Measurements from ENCODE around the gene CLCN2. TPM values are rescaled to one million over a fixed set of nuclear protein-coding genes. Genes with fewer than 3 reads are reported as not detected.

Gene CLCN2
- total RNA-seq, result 4.8 TPM

DNA sequence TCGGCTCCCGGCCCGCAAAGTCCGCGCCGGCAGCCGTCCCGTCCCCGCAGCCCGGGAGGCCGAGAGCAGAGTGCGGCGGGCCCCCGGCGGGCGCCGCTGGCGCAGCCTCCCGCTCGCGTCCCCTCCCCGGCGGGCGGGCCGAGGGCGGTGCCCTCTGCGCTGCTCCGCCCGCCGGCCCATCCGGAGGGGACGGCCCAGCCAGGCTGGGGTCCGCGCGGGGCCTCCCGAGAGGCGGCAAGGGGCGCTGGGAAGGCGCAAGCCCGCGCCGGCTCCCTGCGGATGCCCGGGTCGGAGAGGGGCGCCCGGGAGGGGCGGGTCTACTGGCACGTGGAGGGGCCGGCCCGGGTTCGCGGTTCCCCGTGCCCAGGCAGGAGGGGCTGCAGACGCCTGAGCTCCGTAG lies at the start of gene CLCN2, which contains the start of gene POLR2H:
Gene CLCN2, minus strand, starts transcription at position 74 of the 400 bp plus-strand sequence. CDS start 126 bp downstream, outside the sequence.
Gene POLR2H, plus strand, starts transcription at position 179 of the 400 bp plus-strand sequence. CDS start 1,783 bp downstream, outside the sequence.
- peak; percentile 65 for DNase-seq (ENCODE audit: low spot score)

DNA sequence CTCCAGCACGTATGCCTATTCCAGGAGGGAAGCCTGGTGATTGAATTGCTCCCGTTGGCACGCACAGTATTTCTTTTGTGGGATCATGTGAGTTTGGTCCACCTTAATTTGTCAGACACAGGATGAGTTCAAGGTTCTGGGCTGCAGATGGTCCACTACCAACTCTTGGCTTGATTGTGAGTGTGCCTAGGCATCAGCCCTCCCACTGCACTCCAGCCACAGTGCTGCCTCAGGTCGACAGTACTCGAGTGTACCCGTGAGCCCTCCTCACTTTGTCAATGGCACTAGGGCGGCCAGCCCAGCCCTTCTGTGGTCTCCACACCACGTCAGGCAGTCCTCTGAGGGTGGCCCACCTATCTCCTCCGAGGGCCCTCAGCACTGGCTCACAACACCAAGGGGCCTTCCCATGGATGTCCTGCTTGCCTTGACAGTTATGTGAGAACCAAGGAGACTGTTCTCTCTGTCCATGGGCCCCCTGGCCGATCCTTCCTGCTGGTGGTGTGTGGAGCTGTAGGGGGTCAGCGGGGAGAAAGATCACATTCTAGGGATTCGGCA lies 48.6 kb upstream of the CLCN2 start:
- ATAC-seq (no peak), DNase-seq (ENCODE audit: low spot score) (no peak)

More for the DNA sequence above, at the start of gene CLCN2, which contains the start of gene POLR2H:
- peak; percentile 66 for ATAC-seq

DNA sequence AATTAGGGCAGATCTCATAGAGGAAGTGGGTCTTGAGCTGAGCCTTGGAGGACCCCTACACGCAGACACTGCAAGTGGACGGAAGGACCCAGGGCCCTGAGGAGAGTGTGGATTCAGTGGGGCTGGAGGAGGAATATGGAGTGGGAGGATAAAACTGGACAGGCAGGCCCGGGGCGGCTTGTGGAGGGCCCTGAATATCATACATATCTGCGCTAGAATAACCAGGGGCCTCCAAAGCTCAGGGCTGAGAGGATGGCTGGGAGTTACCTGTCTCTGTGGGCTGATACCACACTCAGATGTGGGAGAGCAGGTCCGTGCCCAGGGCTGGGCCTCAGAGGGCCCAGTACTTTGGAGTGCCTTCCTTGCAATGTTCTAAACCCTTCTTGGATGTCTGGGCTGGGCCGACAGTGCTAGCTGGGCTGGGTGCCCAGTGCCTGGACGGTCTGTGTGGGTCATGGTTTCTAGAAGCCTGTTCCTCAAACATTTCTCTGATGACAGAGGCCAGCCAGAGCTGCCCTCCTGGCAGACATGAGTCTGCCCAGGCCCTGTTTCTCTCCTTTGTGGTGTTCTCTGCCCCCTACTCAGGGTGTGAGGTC lies 48.0 kb upstream of the CLCN2 start:
- ATAC-seq (peak; percentile 31), DNase-seq (ENCODE audit: low spot score) (no peak)

DNA sequence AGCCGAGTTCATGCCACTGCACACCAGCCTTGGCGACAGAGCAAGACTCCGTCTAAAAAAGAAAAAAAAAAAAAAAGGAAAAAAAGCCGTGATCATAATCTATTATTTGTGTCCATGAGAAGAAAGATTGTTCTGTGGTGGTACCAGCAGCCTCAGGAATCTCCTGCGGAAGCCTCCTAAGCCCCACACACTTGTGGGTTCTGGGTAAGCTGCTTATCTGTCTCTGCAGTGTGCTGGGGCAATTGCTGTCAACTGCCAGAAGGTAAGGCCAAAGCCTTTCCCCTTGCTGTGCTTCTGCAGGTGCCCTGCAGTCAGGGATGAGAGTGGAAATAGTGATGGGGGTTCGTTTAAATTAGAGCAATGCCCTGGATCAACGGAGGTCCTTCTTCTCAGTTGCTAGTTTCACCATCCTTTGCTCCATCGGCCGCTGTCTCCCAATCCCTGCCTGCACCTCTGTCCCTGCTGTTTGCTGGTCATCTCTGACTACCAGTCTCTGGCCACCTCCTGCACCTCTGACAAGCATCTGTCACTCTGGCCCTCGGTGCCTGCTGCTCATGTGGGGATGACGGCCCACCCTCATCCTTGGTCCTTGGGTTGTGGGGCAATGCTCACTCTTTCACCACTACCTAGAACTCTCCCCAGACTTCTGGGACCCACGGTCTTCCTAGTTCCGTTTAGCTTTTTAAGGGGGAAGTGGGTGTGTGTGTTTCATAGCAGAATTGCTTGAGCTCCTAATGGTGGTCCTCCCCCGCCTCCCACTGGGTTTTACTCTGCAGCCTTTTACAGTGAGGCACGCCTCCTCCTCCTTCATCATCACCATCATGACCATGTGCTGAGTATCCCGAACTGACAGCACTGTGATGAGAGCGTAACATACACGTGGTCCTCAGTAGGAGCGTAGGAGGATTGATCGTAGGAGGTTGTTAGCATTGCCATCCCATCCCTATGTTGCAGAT lies 43.9 kb upstream of the CLCN2 start:
- no peak for DNase-seq (ENCODE audit: low spot score)

DNA sequence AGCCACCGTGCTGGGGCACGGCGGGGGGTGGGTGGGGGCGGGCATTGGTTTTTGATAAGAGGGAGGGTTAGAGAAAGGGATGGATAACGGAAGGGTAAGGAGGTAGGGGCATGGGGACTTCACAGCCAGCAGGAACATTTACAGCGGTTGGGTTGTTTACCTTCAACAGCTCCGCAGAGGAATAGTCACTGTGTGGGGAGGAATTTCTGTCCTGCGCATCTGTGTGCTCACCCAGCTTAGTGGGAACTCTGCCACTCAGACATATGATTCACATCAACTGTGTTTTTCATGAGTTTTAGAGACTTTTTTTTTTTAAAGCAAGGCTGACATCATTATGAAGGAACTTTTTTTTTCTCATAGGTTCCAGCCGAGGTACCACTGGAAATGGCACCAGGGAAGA lies 38.0 kb upstream of the CLCN2 start:
- ATAC-seq, result no peak
- no peak for DNase-seq (ENCODE audit: low spot score)

More for the DNA sequence above, 43.9 kb upstream of the CLCN2 start:
- ATAC-seq, result no peak

DNA sequence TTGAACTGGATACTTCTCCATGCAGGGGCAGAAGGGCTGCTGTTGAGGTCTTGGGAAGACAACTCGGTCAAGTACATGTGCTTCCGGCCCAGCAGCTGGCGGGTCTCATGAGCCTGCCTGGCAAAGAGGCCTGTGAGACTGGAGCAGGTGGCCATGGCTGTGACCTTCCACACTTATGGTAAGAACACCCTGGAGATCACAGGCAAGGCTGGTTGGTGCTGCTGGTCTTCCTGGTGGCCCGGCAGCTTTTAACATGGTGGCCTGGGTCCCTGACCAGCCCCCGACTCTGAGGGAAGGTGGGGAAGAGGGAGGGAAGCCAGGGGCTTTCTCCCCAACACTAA lies 33.9 kb upstream of the CLCN2 start:
- ATAC-seq (no peak), DNase-seq (ENCODE audit: low spot score) (no peak)

DNA sequence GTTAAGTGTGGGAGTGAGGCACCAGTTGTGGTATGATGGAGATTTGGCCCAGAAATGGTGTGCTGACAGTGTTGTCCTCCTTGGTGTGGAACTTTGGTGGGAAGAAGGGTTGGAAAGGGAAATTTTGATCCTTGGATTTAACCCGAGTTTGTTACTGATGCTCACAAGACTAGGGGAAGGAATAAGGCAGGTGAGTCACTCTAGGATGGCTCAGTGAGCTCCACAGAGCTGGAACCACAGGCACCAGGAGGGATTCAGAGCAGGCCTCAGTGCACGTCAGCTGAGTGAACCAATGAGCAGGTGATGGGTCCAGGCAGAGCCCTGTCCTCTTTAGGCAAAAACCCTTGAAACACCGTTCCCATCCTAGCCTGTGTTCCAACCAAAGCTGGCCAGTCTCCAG lies 29.9 kb upstream of the CLCN2 start:
- DNase-seq (ENCODE audit: low spot score), result no peak
- peak; percentile 23 for ATAC-seq

DNA sequence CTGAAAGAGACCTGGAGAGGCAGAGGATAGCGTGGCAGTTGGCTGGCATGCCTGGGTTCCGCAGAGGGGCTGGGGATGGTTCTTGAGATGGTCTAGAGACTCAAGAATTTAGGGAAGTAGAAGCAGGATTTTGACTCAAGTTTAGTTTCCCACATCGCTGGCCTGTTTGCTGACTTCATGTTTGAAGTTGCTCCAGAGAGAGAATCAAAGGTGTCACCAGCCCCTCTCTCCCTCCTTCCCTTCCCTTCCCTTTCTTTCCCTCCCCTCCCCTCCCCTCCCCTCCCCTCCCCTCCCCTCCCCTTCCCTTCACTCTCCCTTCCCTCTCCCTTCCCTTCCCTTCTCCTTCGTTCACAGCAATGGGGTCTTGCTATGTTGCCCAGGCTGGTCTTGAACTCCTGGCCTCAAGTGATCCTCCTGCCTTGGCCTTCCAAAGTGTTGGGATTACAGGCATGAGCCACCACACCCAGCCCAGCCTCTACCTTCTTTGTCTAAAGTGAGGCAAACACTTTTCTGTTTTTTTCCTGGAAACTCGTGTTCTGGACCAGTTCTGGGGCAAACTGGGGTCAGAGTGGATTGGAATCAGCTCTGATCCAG lies 28.6 kb upstream of the CLCN2 start:
- ATAC-seq, result no peak
- DNase-seq (ENCODE audit: low spot score), result no peak

DNA sequence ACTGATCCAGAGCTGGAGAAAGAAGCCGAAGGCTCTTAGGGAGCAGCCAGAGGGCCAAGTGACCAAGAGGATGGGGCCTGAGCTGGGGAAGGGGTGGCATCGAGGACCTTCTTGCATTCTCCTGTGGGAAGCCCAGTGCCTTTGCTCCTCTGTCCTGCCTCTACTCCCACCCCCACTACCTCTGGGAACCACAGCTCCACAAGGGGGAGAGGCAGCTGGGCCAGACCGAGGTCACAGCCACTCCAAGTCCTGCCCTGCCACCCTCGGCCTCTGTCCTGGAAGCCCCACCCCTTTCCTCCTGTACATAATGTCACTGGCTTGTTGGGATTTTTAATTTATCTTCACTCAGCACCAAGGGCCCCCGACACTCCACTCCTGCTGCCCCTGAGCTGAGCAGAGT lies 28.0 kb upstream of the CLCN2 start:
- ATAC-seq (no peak), DNase-seq (ENCODE audit: low spot score) (no peak)

DNA sequence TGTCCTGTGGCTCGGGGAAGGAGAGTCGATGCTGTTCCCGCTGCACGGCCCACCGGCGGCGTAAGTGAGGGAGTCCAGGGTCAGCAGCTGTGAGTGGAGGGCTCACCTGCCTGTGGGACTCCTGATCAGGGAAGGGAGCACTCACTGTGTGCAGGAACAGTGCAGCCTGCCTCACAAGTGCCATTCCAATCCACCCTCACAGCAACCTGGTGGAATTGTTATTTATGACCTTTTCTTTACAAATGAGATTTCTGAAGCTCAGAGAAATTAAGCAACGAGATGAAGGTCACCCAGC lies 27.5 kb upstream of the CLCN2 start:
- no peak for DNase-seq (ENCODE audit: low spot score)
- no peak for ATAC-seq

DNA sequence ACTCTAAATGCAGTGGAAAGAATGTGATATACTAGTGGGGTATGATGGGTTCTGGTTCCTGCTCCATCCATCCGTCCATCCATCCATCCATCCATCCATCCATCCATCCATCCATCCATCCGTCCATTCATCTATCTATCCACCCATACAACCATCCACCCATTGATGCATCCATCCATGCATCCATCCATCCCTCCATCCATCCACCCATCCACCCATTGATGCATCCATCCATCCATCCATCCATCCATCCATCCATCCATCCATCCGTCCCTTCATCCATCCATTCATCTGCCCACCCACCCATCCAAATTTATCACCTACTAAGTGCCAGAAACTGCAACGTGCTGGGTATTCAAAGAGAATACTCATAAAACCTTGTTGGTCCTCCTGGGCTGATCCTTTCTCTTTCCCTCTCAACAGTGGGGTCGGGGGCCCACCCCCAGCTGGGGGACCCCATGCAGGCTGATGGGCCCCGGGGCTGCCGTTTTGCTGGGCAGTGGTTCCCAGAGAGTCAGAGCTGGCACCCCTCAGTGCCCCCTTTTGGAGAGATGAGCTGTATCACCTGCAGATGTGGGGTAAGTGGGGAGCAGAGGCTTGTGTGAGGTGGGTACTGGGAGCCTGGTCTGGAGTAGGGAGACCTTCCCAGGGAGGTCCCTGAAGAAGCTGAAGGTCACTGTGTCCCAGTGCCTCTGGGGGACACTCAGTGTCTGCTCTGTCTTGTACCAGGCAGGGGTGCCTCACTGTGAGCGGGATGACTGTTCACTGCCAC lies 26.9 kb upstream of the CLCN2 start:
- DNase-seq (ENCODE audit: low spot score), result no peak
- ATAC-seq, result no peak

DNA sequence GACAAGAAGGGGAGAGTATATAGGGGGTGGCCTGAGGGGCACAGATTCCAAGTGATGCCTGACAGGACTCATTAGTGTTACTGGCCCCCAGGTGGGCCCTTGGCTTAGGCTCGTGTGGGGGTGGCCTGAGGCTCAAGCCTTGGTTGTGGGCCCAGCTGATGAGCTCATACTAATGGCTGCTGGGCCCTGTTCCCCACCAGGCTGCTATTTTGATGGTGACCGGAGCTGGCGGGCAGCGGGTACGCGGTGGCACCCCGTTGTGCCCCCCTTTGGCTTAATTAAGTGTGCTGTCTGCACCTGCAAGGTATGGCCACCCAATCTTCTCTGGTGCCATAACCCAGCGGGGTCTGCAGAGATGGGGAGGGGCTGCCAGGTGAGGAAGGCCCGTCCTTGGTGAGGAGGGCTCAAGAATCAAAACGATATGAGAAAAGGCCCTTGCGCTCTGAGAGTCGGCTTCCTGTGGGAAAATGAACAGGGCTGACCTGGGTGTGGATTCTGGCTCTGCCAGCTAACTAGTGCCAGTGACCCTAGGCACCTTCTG lies 25.8 kb upstream of the CLCN2 start:
- DNase-seq (ENCODE audit: low spot score) (no peak), ATAC-seq (no peak)

DNA sequence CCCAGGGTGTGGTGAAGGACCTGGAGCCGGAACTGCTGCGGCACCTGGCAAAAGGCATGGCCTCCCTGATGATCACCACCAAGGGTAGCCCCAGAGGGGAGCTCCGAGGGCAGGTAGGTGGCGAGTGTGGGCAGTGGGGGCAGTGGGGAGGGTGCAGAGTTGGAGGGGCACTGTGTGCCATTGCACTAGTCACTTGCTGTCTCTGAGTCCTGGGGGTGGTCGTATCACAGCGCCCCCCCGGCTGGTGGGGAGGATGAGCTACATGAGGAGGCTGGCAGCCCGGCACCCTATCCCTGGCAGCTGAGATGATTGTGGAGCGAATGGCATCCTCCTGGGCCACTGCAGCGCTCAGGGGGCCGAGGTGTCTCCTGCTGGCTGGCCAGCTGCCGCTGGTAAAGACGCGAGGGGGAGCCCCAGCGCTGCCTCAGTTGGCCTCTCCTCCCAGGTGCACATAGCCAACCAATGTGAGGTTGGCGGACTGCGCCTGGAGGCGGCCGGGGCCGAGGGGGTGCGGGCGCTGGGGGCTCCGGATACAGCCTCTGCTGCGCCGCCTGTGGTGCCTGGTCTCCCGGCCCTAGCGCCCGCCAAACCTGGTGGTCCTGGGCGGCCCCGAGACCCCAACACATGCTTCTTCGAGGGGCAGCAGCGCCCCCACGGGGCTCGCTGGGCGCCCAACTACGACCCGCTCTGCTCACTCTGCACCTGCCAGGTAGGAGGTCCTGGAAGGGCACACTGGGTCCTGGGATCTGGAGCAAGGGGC lies 24.8 kb upstream of the CLCN2 start:
- no peak for DNase-seq (ENCODE audit: low spot score)
- no peak for ATAC-seq

DNA sequence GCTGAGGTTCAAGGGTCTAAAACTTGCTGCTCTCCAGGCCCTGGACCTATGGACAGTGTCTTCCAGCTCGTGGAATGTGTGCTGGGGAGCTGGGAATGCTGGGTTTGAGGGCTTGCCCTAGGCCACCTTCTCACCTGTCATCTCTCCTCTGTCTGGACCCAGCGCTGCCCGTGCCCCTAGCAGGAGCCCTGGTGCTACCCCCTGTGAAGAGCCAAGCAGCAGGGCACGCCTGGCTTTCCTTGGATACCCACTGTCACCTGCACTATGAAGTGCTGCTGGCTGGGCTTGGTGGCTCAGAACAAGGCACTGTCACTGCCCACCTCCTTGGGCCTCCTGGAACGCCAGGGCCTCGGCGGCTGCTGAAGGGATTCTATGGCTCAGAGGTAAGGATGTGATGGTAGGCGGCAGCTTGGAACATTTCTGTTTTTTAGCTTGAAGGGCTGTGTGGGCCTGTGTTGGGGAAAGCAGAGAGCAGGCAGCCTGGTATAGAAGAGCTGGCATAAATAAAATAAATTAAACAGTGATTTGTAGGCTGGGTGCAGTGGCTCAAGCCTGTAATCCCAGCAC lies 23.5 kb upstream of the CLCN2 start:
- ATAC-seq (no peak), DNase-seq (ENCODE audit: low spot score) (no peak)

DNA sequence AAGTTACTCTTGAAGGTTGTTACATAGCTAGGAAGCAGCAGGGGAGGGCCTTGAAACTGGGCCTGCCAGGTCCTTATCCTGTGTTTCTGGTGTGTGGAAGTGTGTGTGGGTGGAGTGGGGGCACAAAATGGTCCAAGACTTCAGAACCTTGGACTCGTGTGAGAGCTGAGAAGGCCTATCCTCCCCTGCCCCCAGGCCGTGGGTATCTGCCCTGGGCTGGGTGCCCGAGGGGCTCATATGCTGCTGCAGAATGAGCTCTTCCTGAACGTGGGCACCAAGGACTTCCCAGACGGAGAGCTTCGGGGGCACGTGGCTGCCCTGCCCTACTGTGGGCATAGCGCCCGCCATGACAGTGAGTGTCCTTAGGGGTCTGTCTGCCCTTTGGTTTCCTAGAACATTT lies 22.9 kb upstream of the CLCN2 start:
- ATAC-seq (no peak), DNase-seq (ENCODE audit: low spot score) (no peak)

DNA sequence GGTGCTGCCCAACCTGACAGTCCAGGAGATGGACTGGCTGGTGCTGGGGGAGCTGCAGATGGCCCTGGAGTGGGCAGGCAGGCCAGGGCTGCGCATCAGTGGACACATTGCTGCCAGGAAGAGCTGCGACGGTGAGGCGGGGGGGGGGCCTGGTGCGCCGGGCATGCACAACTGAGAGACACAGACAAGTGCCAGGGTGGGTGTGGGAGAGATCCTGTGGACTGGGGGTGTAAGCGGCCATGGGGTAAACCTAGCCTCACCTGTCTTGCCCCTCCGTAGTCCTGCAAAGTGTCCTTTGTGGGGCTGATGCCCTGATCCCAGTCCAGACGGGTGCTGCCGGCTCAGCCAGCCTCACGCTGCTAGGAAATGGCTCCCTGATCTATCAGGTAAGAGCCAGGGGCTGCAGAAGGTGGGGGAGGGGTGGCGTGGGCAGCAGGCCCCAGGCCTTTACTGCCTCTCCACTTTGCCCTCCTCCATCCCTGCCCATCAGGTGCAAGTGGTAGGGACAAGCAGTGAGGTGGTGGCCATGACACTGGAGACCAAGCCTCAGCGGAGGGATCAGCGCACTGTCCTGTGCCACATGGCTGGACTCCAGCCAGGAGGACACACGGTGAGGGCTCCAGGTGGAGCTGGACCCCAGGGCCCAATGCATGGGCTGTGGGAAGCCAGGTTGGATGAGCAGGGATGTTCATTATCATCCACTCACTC lies 21.8 kb upstream of the CLCN2 start:
- ATAC-seq (no peak), DNase-seq (ENCODE audit: low spot score) (no peak)

DNA sequence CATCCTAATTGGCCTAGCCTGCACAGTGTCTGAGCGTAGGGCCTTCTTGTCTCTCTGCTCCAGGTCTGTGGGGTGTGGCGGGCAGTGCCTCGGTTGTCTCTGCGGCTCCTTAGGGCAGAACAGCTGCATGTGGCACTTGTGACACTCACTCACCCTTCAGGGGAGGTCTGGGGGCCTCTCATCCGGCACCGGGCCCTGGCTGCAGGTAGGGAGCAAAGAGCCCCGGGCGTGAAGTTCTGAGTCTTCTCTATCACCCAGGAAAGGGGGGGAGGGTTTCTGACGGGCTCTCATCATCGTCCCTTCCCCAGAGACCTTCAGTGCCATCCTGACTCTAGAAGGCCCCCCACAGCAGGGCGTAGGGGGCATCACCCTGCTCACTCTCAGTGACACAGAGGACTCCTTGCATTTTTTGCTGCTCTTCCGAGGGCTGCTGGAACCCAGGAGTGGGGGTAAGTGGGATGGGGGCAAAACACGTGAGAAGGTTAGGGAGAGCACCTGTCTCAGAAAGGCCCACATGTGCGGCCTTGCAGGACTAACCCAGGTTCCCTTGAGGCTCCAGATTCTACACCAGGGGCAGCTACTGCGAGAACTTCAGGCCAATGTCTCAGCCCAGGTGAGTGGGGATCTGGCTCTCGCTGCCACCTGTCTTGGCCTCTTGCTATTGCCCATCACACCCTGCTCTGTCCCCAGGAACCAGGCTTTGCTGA lies 21.1 kb upstream of the CLCN2 start:
- no peak for ATAC-seq
- DNase-seq (ENCODE audit: low spot score), result no peak

Measured in left lobe of liver (tissue), 2 donors.